Smooth muscle cell (in vitro differentiated cells): ENCODE data around the gene BIVM. TPM values are rescaled to one million over a fixed set of nuclear protein-coding genes. Genes with fewer than 3 reads are reported as not detected.

Experiments
- DNase-seq: peaks from one replicate; lab custom pipeline; 2025; ENCODE audit not compliant: unreplicated experiment; lab: John Stamatoyannopoulos, UW
- H2AFZ ChIP-seq: fragments of 200-600 bp; sonication (generic); 2 replicates; pipeline ENCODE4 v1.6.0; 2016; ENCODE audit warnings: antibody characterized with exemption, low read depth, mild to moderate bottlenecking
- H3F3A ChIP-seq: fragments of 200-600 bp; sonication (generic); 2 replicates; pipeline ENCODE4 v1.6.0; 2017; ENCODE audit warnings: antibody characterized with exemption, low read depth
- H3K27ac ChIP-seq: fragments of 200-600 bp; sonication (generic); 2 replicates; pipeline ENCODE4 v1.5.1; 2016; ENCODE audit warnings: low read depth, mild to moderate bottlenecking
- H3K27me3 ChIP-seq: fragments of 200-600 bp; sonication (generic); 2 replicates; pipeline ENCODE4 v1.6.1; 2016; ENCODE audit warnings: low read depth, mild to moderate bottlenecking
- H3K36me3 ChIP-seq: fragments of 200-600 bp; sonication (generic); 2 replicates; pipeline ENCODE4 v1.5.1; 2016; ENCODE audit warnings: low read depth
- H3K4me1 ChIP-seq: fragments of 200-600 bp; sonication (generic); 2 replicates; pipeline ENCODE4 v1.5.1; 2016; ENCODE audit warnings: low read depth
- H3K4me2 ChIP-seq: fragments of 200-600 bp; sonication (generic); 2 replicates; pipeline ENCODE4 v1.6.0; 2016; ENCODE audit warnings: mild to moderate bottlenecking
- H3K4me3 ChIP-seq: fragments of 200-600 bp; sonication (generic); 2 replicates; pipeline ENCODE4 v1.5.1; 2016; ENCODE audit warnings: mild to moderate bottlenecking
- H3K79me2 ChIP-seq: fragments of 200-600 bp; sonication (generic); 2 replicates; pipeline ENCODE4 v1.6.0; 2016; ENCODE audit warnings: low read depth, mild to moderate bottlenecking
- H3K9ac ChIP-seq: fragments of 200-600 bp; sonication (generic); 2 replicates; pipeline ENCODE4 v1.6.0; 2016; ENCODE audit warnings: low read depth
- H3K9me3 ChIP-seq: fragments of 200-600 bp; sonication (generic); replicated peaks from 2 replicates; pipeline ENCODE4 v1.5.1; 2016; ENCODE audit warnings: low read depth
- H4K20me1 ChIP-seq: fragments of 200-600 bp; sonication (generic); 2 replicates; pipeline ENCODE4 v1.6.0; 2016; ENCODE audit warnings: low read depth
- CTCF ChIP-seq: fragments of 200-600 bp; sonication (generic); IDR thresholded peaks from 2 replicates; pipeline ENCODE4 v1.5.1; 2017; ENCODE audit warnings: borderline replicate concordance, mild to moderate bottlenecking, antibody characterized with exemption; ENCODE audit not compliant: insufficient read depth, poor library complexity, severe bottlenecking
- WGBS: methylation state at CpG from one replicate; pipeline ENCODE4 v1.1.7; 2016; ENCODE audit warnings: low lambda C conversion rate; 5-methylcytosine and 5-hydroxymethylcytosine counted together
- polyA plus RNA-seq: library from polyadenylated mRNA; unstranded; fragments of >200 nt; fragmentation: Nextera tagmentation; extraction: Ambion mirVana; gene quantifications from 2 replicates; pipeline ENCODE4 v1.2.1, GENCODE V29; 2016
- total RNA-seq: library from RNA; depleted of rRNA; stranded (reverse); fragments of >200 nt; gene quantifications from 2 replicates; pipeline ENCODE4 v1.2.3, GENCODE V29; 2014

Gene BIVM
- total and polyA plus RNA-seq, 2 experiments from 2014 or later, result 7.7 to 9.1 TPM

GRCh38 chr13:102758842-102759241 lies 40.1 kb upstream of the BIVM start:
- Histone ChIP-seq H3K27ac (no peak overlapping the region), H3K9ac (no peak overlapping the region), H3F3A (no peaks in the 10 kb centered on the region), H4K20me1 (no peaks in the 10 kb centered on the region), H3K27me3 (no peaks in the 10 kb centered on the region), H3K4me3 (no peak overlapping the region), H2AFZ (no peak overlapping the region), H3K79me2 (no peaks in the 10 kb centered on the region), H3K4me1 (no peaks in the 10 kb centered on the region), H3K4me2 (no peak overlapping the region), H3K36me3 (no peaks in the 10 kb centered on the region), H3K9me3 (no peaks in the 10 kb centered on the region)
- WGBS, result 93% methylated on average over 2 of the region's 2 CpGs
- DNase-seq, result no peak
- no peak for TF ChIP-seq CTCF

- Histone ChIP-seq H3K4me2 (no peak overlapping the region), H3K79me2 (no peaks in the 10 kb centered on the region), H4K20me1 (no peaks in the 10 kb centered on the region), H3K27me3 (no peaks in the 10 kb centered on the region), H3K9ac (no peak overlapping the region), H3K4me1 (no peaks in the 10 kb centered on the region), H3K36me3 (no peaks in the 10 kb centered on the region), H2AFZ (no peak overlapping the region), H3K4me3 (no peak overlapping the region), H3K9me3 (no peaks in the 10 kb centered on the region), H3F3A (no peaks in the 10 kb centered on the region), H3K27ac (no peak overlapping the region)
- DNase-seq, result no peak
- WGBS, result 76% methylated on average over 1 of the region's 1 CpG
- no peak for TF ChIP-seq CTCF
Observed at GRCh38 chr13:102761071-102761470, 37.8 kb upstream of the BIVM start.

GRCh38 chr13:102763741-102764140 lies 35.2 kb upstream of the BIVM start:
- Histone ChIP-seq H3K4me1 (no peaks in the 10 kb centered on the region), H3K36me3 (no peaks in the 10 kb centered on the region), H3K9ac (no peak overlapping the region), H3K27ac (no peak overlapping the region), H3K79me2 (peaks cover 2% of the 10 kb centered on the region), H3K4me2 (no peak overlapping the region), H3K27me3 (no peaks in the 10 kb centered on the region), H3K4me3 (no peak overlapping the region), H2AFZ (no peak overlapping the region), H4K20me1 (no peaks in the 10 kb centered on the region), H3K9me3 (no peaks in the 10 kb centered on the region), H3F3A (no peaks in the 10 kb centered on the region)
- DNase-seq, result no peak
- no peak for TF ChIP-seq CTCF
- WGBS, result 100% methylated on average over 1 of the region's 1 CpG

- DNase-seq, result no peak
- Histone ChIP-seq H3F3A (no peaks in the 10 kb centered on the region), H3K79me2 (peaks cover 11% of the 10 kb centered on the region), H3K4me3 (no peak overlapping the region), H3K4me1 (peaks cover 9% of the 10 kb centered on the region), H3K27ac (no peak overlapping the region), H4K20me1 (no peaks in the 10 kb centered on the region), H3K36me3 (no peaks in the 10 kb centered on the region), H2AFZ (no peak overlapping the region), H3K27me3 (no peaks in the 10 kb centered on the region), H3K9ac (no peak overlapping the region), H3K9me3 (no peaks in the 10 kb centered on the region), H3K4me2 (no peak overlapping the region)
- no peak for TF ChIP-seq CTCF
- WGBS, result 95% methylated on average over 2 of the region's 2 CpGs
Observed at GRCh38 chr13:102768909-102769308, 30.0 kb upstream of the BIVM start.
